ENCODE data around the gene RBM4. TPM values are rescaled to one million over a fixed set of nuclear protein-coding genes. Genes with fewer than 3 reads are reported as not detected.
A peak's percentile ranks its signal among the peaks of the same experiment; 100 is the strongest.

The RBM4 gene
- total and polyA plus RNA-seq, 9 of the 15 experiments (the other 6 are each of a cell fraction or from before 2014, with no cell fraction given): 81.6 to 233 (median 122) TPM

DNA sequence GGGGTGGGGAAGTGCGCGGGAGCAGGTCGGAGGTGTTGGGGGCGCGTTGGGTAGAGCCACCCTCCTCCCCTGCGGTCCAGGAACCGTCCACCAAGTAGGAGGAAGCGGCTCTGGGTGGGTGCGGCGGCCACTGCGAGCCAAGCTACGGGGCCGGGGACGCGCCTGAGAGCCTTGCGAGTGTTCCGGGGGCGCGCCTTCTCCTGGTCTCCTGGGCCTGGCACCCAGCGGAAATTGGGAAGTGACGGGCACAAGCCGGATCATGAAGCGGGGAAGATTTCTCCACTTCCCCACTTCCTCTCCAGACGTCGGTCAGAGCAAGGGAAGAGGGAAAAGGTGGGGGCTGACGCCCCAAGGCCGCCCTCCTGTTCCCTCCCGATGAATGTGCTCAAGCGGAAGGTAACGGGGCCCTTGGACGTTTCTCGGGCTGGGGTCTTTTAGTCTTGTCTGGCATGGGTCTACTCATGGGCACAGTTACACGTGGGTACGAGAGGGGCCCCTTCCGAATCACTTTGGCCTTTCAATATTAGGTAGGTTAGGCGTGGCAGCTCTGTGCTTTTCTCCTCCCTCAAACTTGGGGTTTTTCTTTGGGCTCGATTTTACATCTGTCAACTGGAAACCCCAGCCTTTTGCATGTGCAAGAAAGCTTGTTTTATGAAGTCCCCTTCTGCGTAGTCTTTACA lies 21.2 kb upstream of the RBM4 start (continued):
- TF ChIP-seq, protein P1, sequence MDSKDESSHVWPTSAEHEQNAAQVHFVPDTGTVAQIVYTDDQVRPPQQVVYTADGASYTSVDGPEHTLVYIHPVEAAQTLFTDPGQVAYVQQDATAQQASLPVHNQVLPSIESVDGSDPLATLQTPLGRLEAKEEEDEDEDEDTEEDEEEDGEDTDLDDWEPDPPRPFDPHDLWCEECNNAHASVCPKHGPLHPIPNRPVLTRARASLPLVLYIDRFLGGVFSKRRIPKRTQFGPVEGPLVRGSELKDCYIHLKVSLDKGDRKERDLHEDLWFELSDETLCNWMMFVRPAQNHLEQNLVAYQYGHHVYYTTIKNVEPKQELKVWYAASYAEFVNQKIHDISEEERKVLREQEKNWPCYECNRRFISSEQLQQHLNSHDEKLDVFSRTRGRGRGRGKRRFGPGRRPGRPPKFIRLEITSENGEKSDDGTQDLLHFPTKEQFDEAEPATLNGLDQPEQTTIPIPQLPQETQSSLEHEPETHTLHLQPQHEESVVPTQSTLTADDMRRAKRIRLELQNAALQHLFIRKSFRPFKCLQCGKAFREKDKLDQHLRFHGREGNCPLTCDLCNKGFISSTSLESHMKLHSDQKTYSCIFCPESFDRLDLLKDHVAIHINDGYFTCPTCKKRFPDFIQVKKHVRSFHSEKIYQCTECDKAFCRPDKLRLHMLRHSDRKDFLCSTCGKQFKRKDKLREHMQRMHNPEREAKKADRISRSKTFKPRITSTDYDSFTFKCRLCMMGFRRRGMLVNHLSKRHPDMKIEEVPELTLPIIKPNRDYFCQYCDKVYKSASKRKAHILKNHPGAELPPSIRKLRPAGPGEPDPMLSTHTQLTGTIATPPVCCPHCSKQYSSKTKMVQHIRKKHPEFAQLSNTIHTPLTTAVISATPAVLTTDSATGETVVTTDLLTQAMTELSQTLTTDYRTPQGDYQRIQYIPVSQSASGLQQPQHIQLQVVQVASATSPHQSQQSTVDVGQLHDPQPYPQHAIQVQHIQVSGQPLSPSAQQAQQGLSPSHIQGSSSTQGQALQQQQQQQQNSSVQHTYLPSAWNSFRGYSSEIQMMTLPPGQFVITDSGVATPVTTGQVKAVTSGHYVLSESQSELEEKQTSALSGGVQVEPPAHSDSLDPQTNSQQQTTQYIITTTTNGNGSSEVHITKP (IDR thresholded peaks at IDR 0.05; ENCODE audit: partially characterized antibody): no peak
- TF ChIP-seq ARHGAP35 (IDR thresholded peaks at IDR 0.05; ENCODE audit: partially characterized antibody) (peak; percentile 27), ESRRA (IDR thresholded peaks at IDR 0.05; ENCODE audit: borderline replicate concordance, low read depth) (no peak), HDAC6 (IDR thresholded peaks at IDR 0.05; ENCODE audit: low read depth, low read length) (no peak), EWSR1 (IDR thresholded peaks at IDR 0.05; ENCODE audit: borderline replicate concordance, low read depth, partially characterized antibody) (no peak), NR2C2 (CRISPR knock-in tag; IDR thresholded peaks at IDR 0.05) (no peak), NR2C2 (tag; IDR thresholded peaks at IDR 0.05) (peak; percentile 5; the same call in 1 of the 2 replicates), SETDB1 (IDR thresholded peaks at IDR 0.05; ENCODE audit: low read length) (no peak), KLF13 (tag; IDR thresholded peaks at IDR 0.05; ENCODE audit: borderline replicate concordance, low read depth) (no peak), ZNF175 (CRISPR knock-in tag; IDR thresholded peaks at IDR 0.05; ENCODE audit: low read depth) (no peak), RHOXF2B (CRISPR knock-in tag; conservative IDR thresholded peaks at IDR 0.05) (no peak), ETS2 (tag; IDR thresholded peaks at IDR 0.05; ENCODE audit: borderline replicate concordance, poor library complexity, severe bottlenecking) (no peak)
- TF ChIP-seq, protein P2, sequence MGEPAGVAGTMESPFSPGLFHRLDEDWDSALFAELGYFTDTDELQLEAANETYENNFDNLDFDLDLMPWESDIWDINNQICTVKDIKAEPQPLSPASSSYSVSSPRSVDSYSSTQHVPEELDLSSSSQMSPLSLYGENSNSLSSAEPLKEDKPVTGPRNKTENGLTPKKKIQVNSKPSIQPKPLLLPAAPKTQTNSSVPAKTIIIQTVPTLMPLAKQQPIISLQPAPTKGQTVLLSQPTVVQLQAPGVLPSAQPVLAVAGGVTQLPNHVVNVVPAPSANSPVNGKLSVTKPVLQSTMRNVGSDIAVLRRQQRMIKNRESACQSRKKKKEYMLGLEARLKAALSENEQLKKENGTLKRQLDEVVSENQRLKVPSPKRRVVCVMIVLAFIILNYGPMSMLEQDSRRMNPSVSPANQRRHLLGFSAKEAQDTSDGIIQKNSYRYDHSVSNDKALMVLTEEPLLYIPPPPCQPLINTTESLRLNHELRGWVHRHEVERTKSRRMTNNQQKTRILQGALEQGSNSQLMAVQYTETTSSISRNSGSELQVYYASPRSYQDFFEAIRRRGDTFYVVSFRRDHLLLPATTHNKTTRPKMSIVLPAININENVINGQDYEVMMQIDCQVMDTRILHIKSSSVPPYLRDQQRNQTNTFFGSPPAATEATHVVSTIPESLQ (CRISPR knock-in tag; IDR thresholded peaks at IDR 0.05): no peak
- TF ChIP-seq, protein P3, sequence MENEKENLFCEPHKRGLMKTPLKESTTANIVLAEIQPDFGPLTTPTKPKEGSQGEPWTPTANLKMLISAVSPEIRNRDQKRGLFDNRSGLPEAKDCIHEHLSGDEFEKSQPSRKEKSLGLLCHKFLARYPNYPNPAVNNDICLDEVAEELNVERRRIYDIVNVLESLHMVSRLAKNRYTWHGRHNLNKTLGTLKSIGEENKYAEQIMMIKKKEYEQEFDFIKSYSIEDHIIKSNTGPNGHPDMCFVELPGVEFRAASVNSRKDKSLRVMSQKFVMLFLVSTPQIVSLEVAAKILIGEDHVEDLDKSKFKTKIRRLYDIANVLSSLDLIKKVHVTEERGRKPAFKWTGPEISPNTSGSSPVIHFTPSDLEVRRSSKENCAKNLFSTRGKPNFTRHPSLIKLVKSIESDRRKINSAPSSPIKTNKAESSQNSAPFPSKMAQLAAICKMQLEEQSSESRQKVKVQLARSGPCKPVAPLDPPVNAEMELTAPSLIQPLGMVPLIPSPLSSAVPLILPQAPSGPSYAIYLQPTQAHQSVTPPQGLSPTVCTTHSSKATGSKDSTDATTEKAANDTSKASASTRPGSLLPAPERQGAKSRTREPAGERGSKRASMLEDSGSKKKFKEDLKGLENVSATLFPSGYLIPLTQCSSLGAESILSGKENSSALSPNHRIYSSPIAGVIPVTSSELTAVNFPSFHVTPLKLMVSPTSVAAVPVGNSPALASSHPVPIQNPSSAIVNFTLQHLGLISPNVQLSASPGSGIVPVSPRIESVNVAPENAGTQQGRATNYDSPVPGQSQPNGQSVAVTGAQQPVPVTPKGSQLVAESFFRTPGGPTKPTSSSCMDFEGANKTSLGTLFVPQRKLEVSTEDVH (IDR thresholded peaks at IDR 0.05; ENCODE audit: low read depth, partially characterized antibody): no peak
- TF ChIP-seq, protein P4, sequence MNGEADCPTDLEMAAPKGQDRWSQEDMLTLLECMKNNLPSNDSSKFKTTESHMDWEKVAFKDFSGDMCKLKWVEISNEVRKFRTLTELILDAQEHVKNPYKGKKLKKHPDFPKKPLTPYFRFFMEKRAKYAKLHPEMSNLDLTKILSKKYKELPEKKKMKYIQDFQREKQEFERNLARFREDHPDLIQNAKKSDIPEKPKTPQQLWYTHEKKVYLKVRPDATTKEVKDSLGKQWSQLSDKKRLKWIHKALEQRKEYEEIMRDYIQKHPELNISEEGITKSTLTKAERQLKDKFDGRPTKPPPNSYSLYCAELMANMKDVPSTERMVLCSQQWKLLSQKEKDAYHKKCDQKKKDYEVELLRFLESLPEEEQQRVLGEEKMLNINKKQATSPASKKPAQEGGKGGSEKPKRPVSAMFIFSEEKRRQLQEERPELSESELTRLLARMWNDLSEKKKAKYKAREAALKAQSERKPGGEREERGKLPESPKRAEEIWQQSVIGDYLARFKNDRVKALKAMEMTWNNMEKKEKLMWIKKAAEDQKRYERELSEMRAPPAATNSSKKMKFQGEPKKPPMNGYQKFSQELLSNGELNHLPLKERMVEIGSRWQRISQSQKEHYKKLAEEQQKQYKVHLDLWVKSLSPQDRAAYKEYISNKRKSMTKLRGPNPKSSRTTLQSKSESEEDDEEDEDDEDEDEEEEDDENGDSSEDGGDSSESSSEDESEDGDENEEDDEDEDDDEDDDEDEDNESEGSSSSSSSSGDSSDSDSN (IDR thresholded peaks at IDR 0.05; ENCODE audit: borderline replicate concordance in 1 of 2, low read depth in 2 of 2, low read length in 2 of 2): no peak
